IMR-90 (cell line): Measurements from ENCODE around the gene MECR. TPM values are rescaled to one million over a fixed set of nuclear protein-coding genes. Genes with fewer than 3 reads are reported as not detected.

Experiments used
- ATAC-seq: fragments of 200-7000 bp; cut with Tn5 transposase; 2 replicates; pipeline ENCODE4 v1.9.1; 2020; ENCODE audit warnings: low read depth, mild to moderate bottlenecking, moderate library complexity
- BruUV-seq: library from RNA; stranded (reverse); fragments of 400-500 nt; replicated peaks from 2 replicates; lab custom pipeline; 2021; lab: Mats Ljungman, UMichigan
- CTCF ChIA-PET: fragments of 300-600 bp; formaldehyde crosslinking; extraction: SDS; loops from one replicate; lab custom pipeline; 2021; ENCODE audit warnings: antibody characterized with exemption; lab: Yijun Ruan, JAX
- POLR2A ChIA-PET: fragments of 300-600 bp; sonication (Branson Sonifier 250); formaldehyde crosslinking; loops from one replicate; lab custom pipeline; 2022; ENCODE audit warnings: antibody characterized with exemption; ENCODE audit not compliant: unreplicated experiment; lab: Charles Lee
- DNase-seq: peaks from one replicate; pipeline ENCODE4 v3.0.0; 2013
- H2AFZ ChIP-seq: replicated peaks from 2 replicates; pipeline ENCODE3; 2013; ENCODE audit warnings: low read length, mild to moderate bottlenecking; ENCODE audit not compliant: poor library complexity
- H2AK5ac ChIP-seq: 2 replicates; pipeline ENCODE4 v1.6.1; 2013; ENCODE audit warnings: low read depth, low read length, inconsistent platforms
- H2AK9ac ChIP-seq: replicated peaks from 2 replicates; pipeline ENCODE3; 2013; ENCODE audit warnings: mild to moderate bottlenecking, low read depth, low read length, moderate library complexity; ENCODE audit not compliant: poor library complexity
- H2BK120ac ChIP-seq: 2 replicates; pipeline ENCODE4 v1.6.1; 2013; ENCODE audit warnings: low read depth, low read length, inconsistent platforms
- H2BK15ac ChIP-seq: 3 replicates; pipeline ENCODE4 v1.6.1; 2013; ENCODE audit warnings: low read depth, low read length, inconsistent platforms
- H2BK20ac ChIP-seq: 2 replicates; pipeline ENCODE4 v1.6.1; 2013; ENCODE audit warnings: low read depth, mild to moderate bottlenecking, inconsistent platforms, low read length, moderate library complexity
- H2BK5ac ChIP-seq: 2 replicates; pipeline ENCODE4 v1.6.1; 2013; ENCODE audit warnings: mild to moderate bottlenecking, low read depth, low read length, inconsistent platforms; ENCODE audit not compliant: poor library complexity, severe bottlenecking
- H3K14ac ChIP-seq: replicated peaks from 2 replicates; pipeline ENCODE4 v1.6.1; 2013; ENCODE audit warnings: low read depth, low read length, inconsistent platforms
- H3K18ac ChIP-seq: 2 replicates; pipeline ENCODE4 v1.6.1; 2013; ENCODE audit warnings: low read depth, low read length, control low read depth
- H3K23ac ChIP-seq: 2 replicates; pipeline ENCODE4 v1.6.1; 2013; ENCODE audit warnings: low read depth, low read length, inconsistent platforms
- H3K27ac ChIP-seq: 2 replicates; pipeline ENCODE4 v1.5.1; 2013; ENCODE audit warnings: mild to moderate bottlenecking, control low read depth, low read length; ENCODE audit not compliant: insufficient read depth
- H3K27me3 ChIP-seq: 2 replicates; pipeline ENCODE4 v1.6.1; 2013; ENCODE audit warnings: low read length; ENCODE audit not compliant: control insufficient read depth, insufficient read depth
- H3K36me3 ChIP-seq: 2 replicates; pipeline ENCODE4 v1.6.1; 2013; ENCODE audit warnings: low read length, mixed read lengths; ENCODE audit not compliant: control insufficient read depth, insufficient read depth
- H3K4ac ChIP-seq: 2 replicates; pipeline ENCODE4 v1.6.1; 2013; ENCODE audit warnings: low read depth, low read length, inconsistent platforms
- H3K4me1 ChIP-seq: 2 replicates; pipeline ENCODE4 v1.6.1; 2013; ENCODE audit warnings: low read length, mixed read lengths; ENCODE audit not compliant: control insufficient read depth, insufficient read depth
- H3K4me2 ChIP-seq: 2 replicates; pipeline ENCODE4 v1.6.1; 2013; ENCODE audit warnings: low read depth, mild to moderate bottlenecking, control low read depth, low read length, moderate library complexity
- H3K4me3 ChIP-seq: 2 replicates; pipeline ENCODE4 v1.5.1; 2013; ENCODE audit warnings: low read depth, mild to moderate bottlenecking, control low read depth, low read length, moderate library complexity; ENCODE audit not compliant: insufficient read depth
- H3K56ac ChIP-seq: 2 replicates; pipeline ENCODE4 v1.6.1; 2013; ENCODE audit warnings: low read length, inconsistent platforms; ENCODE audit not compliant: insufficient read depth; ENCODE audit errors: extremely low read depth
- H3K79me1 ChIP-seq, 2 experiments: 2 replicates each; pipeline ENCODE4 v1.6.1; 2013; ENCODE audit warnings: low read length in 2 of 2, inconsistent platforms in 1 of 2, low read depth in 1 of 2
- H3K9ac ChIP-seq: 2 replicates; pipeline ENCODE4 v1.6.1; 2013; ENCODE audit warnings: low read depth, low read length, control low read depth
- H3K9me1 ChIP-seq: 2 replicates; pipeline ENCODE4 v1.6.1; 2013; ENCODE audit warnings: low read length, inconsistent platforms; ENCODE audit not compliant: insufficient read depth
- H3K9me3 ChIP-seq: 2 replicates; pipeline ENCODE4 v1.6.1; 2013; ENCODE audit warnings: low read length; ENCODE audit not compliant: control insufficient read depth, insufficient read depth
- H4K20me1 ChIP-seq: 2 replicates; pipeline ENCODE4 v1.6.1; 2013; ENCODE audit warnings: low read length, inconsistent platforms; ENCODE audit not compliant: insufficient read depth
- H4K5ac ChIP-seq: 2 replicates; pipeline ENCODE4 v1.6.1; 2013; ENCODE audit warnings: mild to moderate bottlenecking, low read depth, low read length, control low read depth
- H4K8ac ChIP-seq, 2 experiments: 2 replicates each; pipeline ENCODE4 v1.6.1; 2013; ENCODE audit warnings: low read depth in 2 of 2, low read length in 2 of 2, control low read depth in 1 of 2, inconsistent platforms in 1 of 2
- H4K91ac ChIP-seq: 2 replicates; pipeline ENCODE4 v1.6.1; 2013; ENCODE audit warnings: low read depth, low read length, inconsistent platforms; ENCODE audit not compliant: insufficient read depth
- BHLHE40 ChIP-seq: fragments of 150-350 bp; IDR thresholded peaks from 2 replicates; pipeline ENCODE4 v1.6.1; 2016; ENCODE audit warnings: mild to moderate bottlenecking, low read depth, low read length
- CEBPB ChIP-seq: IDR thresholded peaks from 2 replicates; pipeline ENCODE4 v1.6.1; 2012; ENCODE audit warnings: low read depth, low read length, improper control_type of control experiment
- CHD1 ChIP-seq: IDR thresholded peaks from 2 replicates; pipeline ENCODE4 v1.6.1; 2012; ENCODE audit warnings: low read depth, low read length, improper control_type of control experiment
- CTCF ChIP-seq: conservative IDR thresholded peaks from 2 replicates; pipeline ENCODE4 v1.5.1; 2012; ENCODE audit warnings: mild to moderate bottlenecking, low read depth, low read length, improper control_type of control experiment
- ELK1 ChIP-seq: fragments of 150-350 bp; IDR thresholded peaks from 2 replicates; pipeline ENCODE4 v1.6.1; 2016; ENCODE audit warnings: low read depth, mild to moderate bottlenecking, low read length, moderate library complexity, borderline replicate concordance
- FOS ChIP-seq: fragments of 150-350 bp; IDR thresholded peaks from 2 replicates; pipeline ENCODE4 v1.6.1; 2016; ENCODE audit warnings: low read depth, low read length
- MAFK ChIP-seq: IDR thresholded peaks from 2 replicates; pipeline ENCODE4 v1.6.1; 2012; ENCODE audit warnings: low read depth, low read length, improper control_type of control experiment
- MAZ ChIP-seq: IDR thresholded peaks from 2 replicates; pipeline ENCODE4 v1.6.1; 2012; ENCODE audit warnings: low read depth, mild to moderate bottlenecking, low read length, improper control_type of control experiment, moderate library complexity, borderline replicate concordance
- MXI1 ChIP-seq: IDR thresholded peaks from 2 replicates; pipeline ENCODE4 v1.6.1; 2012; ENCODE audit warnings: low read depth, mild to moderate bottlenecking, low read length, moderate library complexity, borderline replicate concordance
- NFE2L2 ChIP-seq: fragments of 150-350 bp; IDR thresholded peaks from 2 replicates; pipeline ENCODE4 v1.6.1; 2016; ENCODE audit warnings: low read depth, mild to moderate bottlenecking, low read length
- POLR2A ChIP-seq: IDR thresholded peaks from 2 replicates; pipeline ENCODE4 v1.6.1; 2012; ENCODE audit warnings: mild to moderate bottlenecking, low read depth, low read length
- RAD21 ChIP-seq: IDR thresholded peaks from 2 replicates; pipeline ENCODE4 v1.6.1; 2012; ENCODE audit warnings: low read length, improper control_type of control experiment
- RCOR1 ChIP-seq: IDR thresholded peaks from 2 replicates; pipeline ENCODE4 v1.6.1; 2012; ENCODE audit warnings: mild to moderate bottlenecking, low read length, improper control_type of control experiment; ENCODE audit not compliant: insufficient replicate concordance
- RFX5 ChIP-seq: IDR thresholded peaks from 2 replicates; pipeline ENCODE4 v1.8.0; 2012; ENCODE audit warnings: low read depth, mild to moderate bottlenecking, low read length, moderate library complexity
- SMC3 ChIP-seq: fragments of 150-350 bp; IDR thresholded peaks from 2 replicates; pipeline ENCODE4 v1.6.1; 2016; ENCODE audit warnings: low read depth, mild to moderate bottlenecking, antibody characterized with exemption, low read length, moderate library complexity
- USF2 ChIP-seq: fragments of 150-350 bp; IDR thresholded peaks from 2 replicates; pipeline ENCODE4 v1.6.1; 2017; ENCODE audit warnings: mild to moderate bottlenecking, antibody characterized with exemption, low read length, low read depth
- WGBS, 2 experiments: methylation state at CpG; one replicate each; pipeline versions ENCODE4 v1.1.5 to v1.1.7; 2013; ENCODE audit warnings: missing lambda C conversion rate in 2 of 2; ENCODE audit not compliant: insufficient read length in 1 of 2; ENCODE audit errors: extremely low coverage in 2 of 2; 5-methylcytosine and 5-hydroxymethylcytosine counted together
- dilution Hi-C: fragments of 300-500 bp; cut with HindIII; formaldehyde crosslinking; loops from one replicate; pipeline ENCODE4 v1.14.3; 2018; ENCODE audit warnings: low sequenced_read_pairs; ENCODE audit not compliant: unreplicated experiment
- in situ Hi-C: fragments of 300-500 bp; cut with MboI; formaldehyde crosslinking; loops from 3 replicates; pipeline ENCODE4 v1.14.3; 2019; ENCODE audit warnings: low sequenced_read_pairs, inconsistent platforms, mixed read lengths
- intact Hi-C: fragments of 100-400 bp; cut with micrococcal nuclease; formaldehyde crosslinking; loops from 2 replicates; pipeline ENCODE4 v1.10.0; 2022
- polyA plus RNA-seq, 3 experiments: library from polyadenylated mRNA; depleted of rRNA; stranded (reverse); fragments of >200 nt; gene quantifications; 2 replicates each; pipeline ENCODE4 v1.2.3, GENCODE V29; 2012; ENCODE audit warnings: low replicate concordance in 1 of 3
- total RNA-seq: library from RNA; depleted of rRNA; stranded (reverse); fragments of >200 nt; gene quantifications from 2 replicates; pipeline ENCODE4 v1.2.3, GENCODE V29; 2012

The MECR gene
- total and polyA plus RNA-seq, 2 of the 4 experiments (the other 2 are of a cell fraction) = 20.3 to 24.8 TPM

- no peak overlapping the region for H3K18ac ChIP-seq
- dilution Hi-C loops (no loop called here), intact Hi-C loops (no loop called here), in situ Hi-C loops (loop anchor here (10.0 kb wide), 1 partner anchor 1481 kb away; no protein-coding TSS in a partner anchor)
- no peak overlapping the region for H3K9ac ChIP-seq
- H3K4me3 ChIP-seq = no peak overlapping the region
- H3K9me3 ChIP-seq = no peaks in the 10 kb centered on the region
- no peak overlapping the region for H4K91ac ChIP-seq
- H3K56ac ChIP-seq = no peak overlapping the region
- CTCF ChIA-PET = no interaction called here
- H4K20me1 ChIP-seq = no peaks in the 10 kb centered on the region
- H3K4me2 ChIP-seq = no peak overlapping the region
- no peak for ATAC-seq
- H3K27ac ChIP-seq = no peak overlapping the region
- peaks cover 17 to 21% of the 10 kb centered on the region in 2 experiments for H3K79me1 ChIP-seq
- H2AK5ac ChIP-seq = no peak overlapping the region
- 89% methylated on average over 3 of the region's 4 CpGs; no CpG with 5 or more reads in 1 of the 2 experiments for WGBS, 2 experiments
- BruUV-seq = no TSS peak
- H3K23ac ChIP-seq = no peak overlapping the region
- no peak overlapping the region for H4K5ac ChIP-seq
- no peak for TF ChIP-seq MXI1
- no peak for TF ChIP-seq BHLHE40
- TF ChIP-seq MAFK = no peak
- no peak for TF ChIP-seq CEBPB
- TF ChIP-seq RFX5 = no peak
- no peak for TF ChIP-seq CHD1
- TF ChIP-seq POLR2A = no peak
- no peak for TF ChIP-seq RCOR1
- no peak for TF ChIP-seq ELK1
- no peak for TF ChIP-seq SMC3
- TF ChIP-seq MAZ = no peak
- TF ChIP-seq RAD21 = no peak
- TF ChIP-seq FOS = no peak
- no peak for TF ChIP-seq CTCF
- no peak for TF ChIP-seq USF2
- no peak for TF ChIP-seq NFE2L2
- H3K4me1 ChIP-seq = peaks cover 9% of the 10 kb centered on the region
- H4K8ac ChIP-seq = no peak overlapping the region
- H2BK15ac ChIP-seq = no peak overlapping the region
- H3K4ac ChIP-seq = no peak overlapping the region
- POLR2A ChIA-PET = no interaction called here
- H3K36me3 ChIP-seq = no peaks in the 10 kb centered on the region
- H3K9me1 ChIP-seq = no peaks in the 10 kb centered on the region
- peaks cover 4% of the 10 kb centered on the region; the same call in 1 of the 2 replicates for H3K27me3 ChIP-seq
- no peak overlapping the region for H3K14ac ChIP-seq
- no peak overlapping the region for H2BK5ac ChIP-seq
- no peak overlapping the region for H2AFZ ChIP-seq
- no peak for DNase-seq
- no peak overlapping the region for H2BK120ac ChIP-seq
- no peak overlapping the region for H2BK20ac ChIP-seq
- no peak overlapping the region for H2AK9ac ChIP-seq
Observed at GRCh38 chr1:29233693-29234092, 3.0 kb upstream of the MECR start.
